ENCODE data around the gene FBXO38.

Gene FBXO38

DNA sequence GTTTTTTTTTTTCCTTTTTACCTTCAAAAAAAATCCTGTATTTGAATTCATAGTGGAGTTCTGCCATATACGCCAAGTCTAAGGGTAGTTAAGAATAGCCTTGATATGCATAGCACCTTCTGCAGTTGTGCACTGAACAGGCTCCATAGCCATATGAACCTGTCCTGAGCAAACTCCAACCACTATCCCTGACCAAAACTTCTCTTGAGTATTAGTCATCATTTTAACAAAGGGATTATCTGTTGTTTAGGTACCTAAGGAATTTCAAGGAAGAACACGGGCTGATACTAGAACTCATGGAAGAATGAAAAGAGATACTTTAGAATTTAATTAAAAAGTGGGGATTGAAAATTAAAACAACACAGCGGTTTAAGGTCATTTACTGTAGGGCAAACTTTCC is 1.9 kb upstream of the FBXO38 start:
- TF ChIP-seq, protein P1, sequence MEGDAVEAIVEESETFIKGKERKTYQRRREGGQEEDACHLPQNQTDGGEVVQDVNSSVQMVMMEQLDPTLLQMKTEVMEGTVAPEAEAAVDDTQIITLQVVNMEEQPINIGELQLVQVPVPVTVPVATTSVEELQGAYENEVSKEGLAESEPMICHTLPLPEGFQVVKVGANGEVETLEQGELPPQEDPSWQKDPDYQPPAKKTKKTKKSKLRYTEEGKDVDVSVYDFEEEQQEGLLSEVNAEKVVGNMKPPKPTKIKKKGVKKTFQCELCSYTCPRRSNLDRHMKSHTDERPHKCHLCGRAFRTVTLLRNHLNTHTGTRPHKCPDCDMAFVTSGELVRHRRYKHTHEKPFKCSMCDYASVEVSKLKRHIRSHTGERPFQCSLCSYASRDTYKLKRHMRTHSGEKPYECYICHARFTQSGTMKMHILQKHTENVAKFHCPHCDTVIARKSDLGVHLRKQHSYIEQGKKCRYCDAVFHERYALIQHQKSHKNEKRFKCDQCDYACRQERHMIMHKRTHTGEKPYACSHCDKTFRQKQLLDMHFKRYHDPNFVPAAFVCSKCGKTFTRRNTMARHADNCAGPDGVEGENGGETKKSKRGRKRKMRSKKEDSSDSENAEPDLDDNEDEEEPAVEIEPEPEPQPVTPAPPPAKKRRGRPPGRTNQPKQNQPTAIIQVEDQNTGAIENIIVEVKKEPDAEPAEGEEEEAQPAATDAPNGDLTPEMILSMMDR (conservative IDR thresholded peaks at IDR 0.05; ENCODE audit: control insufficient read depth, insufficient read depth, low read depth, low read length), result no peak
- DNase-seq (ENCODE audit: low read depth), result no peak

DNA sequence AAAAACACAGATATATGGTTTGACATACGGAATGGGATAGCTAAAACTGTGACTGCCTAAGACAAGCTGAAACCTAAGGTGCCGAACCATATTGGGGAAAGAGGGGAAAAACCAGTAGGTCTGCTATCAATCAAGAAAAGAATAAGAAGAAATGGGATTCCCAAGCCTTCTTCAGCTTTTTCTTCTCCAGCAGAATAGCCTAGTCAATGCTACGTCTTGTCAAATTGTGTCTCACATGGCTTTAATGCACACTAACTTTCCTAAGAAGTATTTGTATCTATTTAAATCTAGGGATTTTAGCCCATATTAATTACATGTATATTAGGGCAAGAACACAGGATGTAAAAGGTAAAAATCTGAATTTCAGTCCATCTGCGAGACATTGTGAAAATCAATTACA is 797 bp upstream of the FBXO38 start:
- TF ChIP-seq, protein P1 (conservative IDR thresholded peaks at IDR 0.05; ENCODE audit: control insufficient read depth, insufficient read depth, low read depth, low read length), result no peak
- H3K4me3 ChIP-seq (ENCODE audit: control insufficient read depth, low read depth, low read length), result peak overlapping the region; percentile 94
- no peak for DNase-seq (ENCODE audit: low read depth)

More for the DNA sequence above, 1.9 kb upstream of the FBXO38 start:
- H3K4me3 ChIP-seq (ENCODE audit: control insufficient read depth, low read depth, low read length), result no peak overlapping the region

DNA sequence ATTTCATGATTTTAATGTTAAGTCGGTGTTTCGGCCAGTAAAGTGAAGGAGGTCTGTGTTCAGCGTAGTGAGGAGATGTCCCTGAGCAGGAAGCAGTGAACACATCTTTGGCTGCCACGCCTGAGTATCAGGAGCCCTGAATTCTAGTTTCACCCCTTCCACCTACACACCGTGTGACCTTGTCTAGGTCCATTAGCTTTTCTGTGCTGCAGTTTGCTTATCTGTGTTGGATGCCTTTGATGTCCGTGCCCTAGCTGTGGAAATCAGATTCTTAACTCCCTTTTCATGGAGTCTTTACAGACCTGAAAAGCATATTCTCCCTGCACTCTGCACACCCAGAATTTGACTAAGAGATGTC is 601 bp downstream of the FBXO38 start:
- H3K4me3 ChIP-seq (ENCODE audit: control insufficient read depth, low read depth, low read length), result peak overlapping the region; percentile 94
- TF ChIP-seq, protein P1 (conservative IDR thresholded peaks at IDR 0.05; ENCODE audit: control insufficient read depth, insufficient read depth, low read depth, low read length), result no peak
- no peak for DNase-seq (ENCODE audit: low read depth)

DNA sequence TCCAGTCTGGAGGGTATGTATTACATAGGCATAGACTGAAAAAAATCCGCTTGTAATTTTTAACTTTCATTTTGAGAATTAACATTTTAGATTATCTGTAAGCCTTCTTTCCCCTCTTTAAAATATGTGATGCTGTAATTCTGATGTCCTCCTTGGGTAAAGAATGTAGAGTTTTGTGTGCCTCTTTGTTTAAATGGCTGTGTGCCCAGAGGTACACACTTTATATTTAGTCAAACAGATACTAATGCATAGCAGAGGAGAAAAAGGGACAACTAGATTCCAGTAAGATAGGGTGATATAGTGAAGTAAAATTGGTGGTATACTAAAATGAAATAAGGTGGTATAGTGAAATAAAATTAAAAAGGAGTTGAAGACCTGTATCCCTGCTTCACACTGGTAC is 1.3 kb downstream of the FBXO38 start:
- no peak for DNase-seq (ENCODE audit: low read depth)
- TF ChIP-seq, protein P1 (conservative IDR thresholded peaks at IDR 0.05; ENCODE audit: control insufficient read depth, insufficient read depth, low read depth, low read length), result no peak
- peak overlapping the region; percentile 94 for H3K4me3 ChIP-seq (ENCODE audit: control insufficient read depth, low read depth, low read length)

DNA sequence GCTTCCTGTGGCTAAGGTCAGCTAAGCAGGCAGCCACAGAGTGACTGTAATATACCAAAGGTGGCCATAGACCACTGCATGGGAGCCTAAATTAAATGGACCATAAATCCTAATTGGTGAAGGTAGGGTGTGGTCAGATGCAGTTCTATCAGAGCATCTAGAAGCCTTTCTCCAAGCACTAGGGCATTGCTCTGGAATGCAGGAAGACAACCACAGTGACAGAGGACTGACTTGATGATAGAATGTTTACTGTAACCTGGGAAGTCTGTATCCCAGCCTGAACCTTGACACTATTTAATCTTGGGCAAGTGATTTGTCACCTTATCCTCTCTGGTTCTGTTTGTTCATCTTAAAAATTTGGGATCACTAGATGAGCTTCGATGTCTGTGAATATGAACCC is 2.3 kb downstream of the FBXO38 start:
- peak; percentile 11 for DNase-seq (ENCODE audit: low read depth)
- TF ChIP-seq, protein P1 (conservative IDR thresholded peaks at IDR 0.05; ENCODE audit: control insufficient read depth, insufficient read depth, low read depth, low read length), result no peak
- H3K4me3 ChIP-seq (ENCODE audit: control insufficient read depth, low read depth, low read length), result no peak overlapping the region

DNA sequence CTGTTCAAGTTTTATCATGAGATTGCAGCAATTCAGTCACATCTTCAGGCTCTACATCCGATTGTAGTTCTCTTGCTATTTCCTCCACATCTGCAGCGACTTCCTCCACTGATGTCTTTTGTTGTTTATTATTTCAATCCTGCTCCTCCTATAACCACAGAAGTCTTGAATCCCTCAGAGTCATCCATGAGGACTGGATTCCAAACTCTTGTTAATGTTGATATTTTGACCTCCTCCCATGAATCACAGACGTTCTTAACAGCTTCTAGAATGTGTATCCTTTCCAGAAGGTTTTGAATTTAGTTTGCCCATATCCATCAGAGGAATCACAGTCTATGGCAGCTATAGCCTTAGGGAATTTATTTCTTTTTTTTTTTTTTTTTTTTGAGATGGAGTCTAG is 3.6 kb downstream of the FBXO38 start:
- DNase-seq (ENCODE audit: low read depth), result peak; percentile 79
- H3K4me3 ChIP-seq (ENCODE audit: control insufficient read depth, low read depth, low read length), result no peak overlapping the region
- TF ChIP-seq, protein P1 (conservative IDR thresholded peaks at IDR 0.05; ENCODE audit: control insufficient read depth, insufficient read depth, low read depth, low read length), result no peak

DNA sequence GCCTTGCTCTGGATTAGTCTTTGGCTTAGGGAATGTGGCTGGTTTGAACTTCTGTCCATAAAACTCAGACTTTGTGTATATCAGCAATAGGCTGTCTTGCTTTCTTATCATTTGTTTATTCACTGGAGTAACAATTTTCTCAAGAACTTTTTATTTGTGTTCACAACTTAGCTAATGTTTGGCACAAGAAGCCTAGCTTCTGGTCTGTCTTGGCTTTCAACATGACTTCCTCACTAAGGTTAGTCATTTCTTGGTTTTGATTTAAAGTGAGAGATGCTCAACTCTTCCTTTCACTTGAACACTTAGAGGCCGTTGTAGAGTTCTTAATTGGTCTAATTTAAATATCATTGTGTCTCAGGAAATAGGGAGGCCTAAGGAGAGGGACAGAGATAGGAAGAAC is 4.9 kb downstream of the FBXO38 start:
- no peak overlapping the region for H3K4me3 ChIP-seq (ENCODE audit: control insufficient read depth, low read depth, low read length)
- peak; percentile 23 for DNase-seq (ENCODE audit: low read depth)
- TF ChIP-seq, protein P1 (conservative IDR thresholded peaks at IDR 0.05; ENCODE audit: control insufficient read depth, insufficient read depth, low read depth, low read length), result no peak

Measured in fibroblast of mammary gland (primary cell).